IMR-90 (cell line): ENCODE measurements around the gene SLC25A52.

Source experiments
- CTCF ChIP-seq: conservative IDR thresholded peaks from 2 replicates; pipeline ENCODE4 v1.5.1; 2012; ENCODE audit warnings: mild to moderate bottlenecking, low read depth, low read length, improper control_type of control experiment
- ELK1 ChIP-seq: fragments of 150-350 bp; IDR thresholded peaks from 2 replicates; pipeline ENCODE4 v1.6.1; 2016; ENCODE audit warnings: low read depth, mild to moderate bottlenecking, low read length, moderate library complexity, borderline replicate concordance
- POLR2A ChIP-seq: IDR thresholded peaks from 2 replicates; pipeline ENCODE4 v1.6.1; 2012; ENCODE audit warnings: mild to moderate bottlenecking, low read depth, low read length
- RAD21 ChIP-seq: IDR thresholded peaks from 2 replicates; pipeline ENCODE4 v1.6.1; 2012; ENCODE audit warnings: low read length, improper control_type of control experiment

GRCh38 chr18:31741097-31741735, 19.5 kb downstream of the SLC25A52 start:
- no peak for TF ChIP-seq POLR2A
- TF ChIP-seq CTCF = peak; percentile 69
- TF ChIP-seq RAD21 = peak; percentile 56
- TF ChIP-seq ELK1 = no peak
